ENCODE data around the gene SRPX2.

SRPX2 gene

GRCh38 chrX:100650841-100651240, 6.8 kb downstream of the SRPX2 start:
- DNase-seq = no peak

DNA sequence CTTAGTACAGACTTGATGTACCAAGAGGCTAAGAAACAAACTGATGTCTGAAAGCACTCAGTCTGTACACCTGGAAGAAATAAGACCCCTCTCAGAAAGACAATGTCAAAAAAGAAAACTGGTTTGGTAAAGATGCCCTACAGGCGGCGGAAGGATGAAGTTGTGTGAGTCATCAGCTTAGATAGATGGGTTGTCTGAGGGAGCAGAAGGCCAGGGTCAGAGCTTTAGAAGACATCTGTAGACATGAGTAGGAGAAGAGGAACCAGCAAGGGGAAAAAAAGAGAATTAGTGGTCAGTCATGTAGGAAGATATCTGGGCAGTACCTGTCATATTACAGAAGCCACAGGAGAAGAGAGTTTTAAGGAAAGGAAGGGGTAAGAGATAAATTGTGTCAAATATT, 8.3 kb downstream of the SRPX2 start:
- no peak for DNase-seq

- DNase-seq = peak; percentile 34
Observed at GRCh38 chrX:100654261-100654660, 10.3 kb downstream of the SRPX2 start.

- no peak for DNase-seq
Observed at GRCh38 chrX:100658941-100659381, 15.0 kb downstream of the SRPX2 start.

DNA sequence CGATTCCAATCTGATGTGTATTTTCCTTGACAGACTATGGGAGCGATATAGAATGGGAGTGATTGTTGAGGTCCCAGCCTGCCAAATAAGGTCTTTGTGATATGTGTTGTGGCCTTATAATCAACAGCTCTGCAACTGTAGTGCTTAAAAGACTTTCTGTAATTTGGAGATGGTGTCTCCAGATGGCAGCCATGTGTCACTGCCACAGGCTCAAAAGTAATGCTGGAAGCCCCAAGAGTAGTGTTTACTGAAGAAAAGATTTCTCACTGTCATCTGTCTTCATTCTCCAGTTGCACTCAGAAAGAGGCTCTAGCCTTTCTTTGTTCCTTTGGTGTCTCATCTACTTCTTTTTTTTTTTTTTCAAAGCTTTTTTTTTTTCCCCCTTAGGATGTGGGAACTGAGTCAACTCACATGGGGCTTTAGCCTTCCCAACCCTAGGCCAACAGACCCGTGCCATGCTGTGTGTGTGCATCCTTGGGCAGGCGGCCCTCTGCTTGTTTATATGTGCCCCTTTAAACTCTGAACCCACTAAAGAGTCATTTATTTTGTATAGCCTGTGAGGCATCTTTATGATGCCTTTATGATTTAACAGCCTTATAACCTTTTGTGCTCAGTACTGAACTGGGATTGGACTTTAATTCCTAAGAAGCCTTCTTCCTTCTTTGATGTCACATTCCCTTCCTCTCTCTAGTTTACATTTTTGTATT, 15.6 kb downstream of the SRPX2 start:
- DNase-seq = no peak

GRCh38 chrX:100662170-100662569, 18.2 kb downstream of the SRPX2 start:
- DNase-seq = no peak

DNA sequence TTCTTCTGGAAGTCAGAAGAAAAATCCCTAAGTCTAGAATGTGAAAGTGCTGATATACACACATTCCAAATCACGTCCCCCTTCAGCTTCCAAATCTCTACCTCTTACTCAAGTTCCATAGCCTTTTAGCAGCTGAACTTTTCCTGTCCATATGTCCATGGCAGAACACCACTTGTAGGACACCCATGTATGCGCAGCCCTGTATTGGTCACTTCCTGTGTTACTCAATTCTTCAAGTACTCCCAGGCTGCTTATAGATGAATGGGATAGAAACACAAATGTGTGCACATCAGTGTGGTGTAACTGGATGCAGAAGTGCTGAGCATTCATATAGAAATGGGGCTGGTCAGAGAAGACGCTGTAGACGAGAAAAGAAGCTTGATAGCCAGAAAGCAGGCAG, 18.8 kb downstream of the SRPX2 start:
- DNase-seq = no peak

- no peak for DNase-seq
Observed at GRCh38 chrX:100663642-100664041, 19.6 kb downstream of the SRPX2 start.

DNA sequence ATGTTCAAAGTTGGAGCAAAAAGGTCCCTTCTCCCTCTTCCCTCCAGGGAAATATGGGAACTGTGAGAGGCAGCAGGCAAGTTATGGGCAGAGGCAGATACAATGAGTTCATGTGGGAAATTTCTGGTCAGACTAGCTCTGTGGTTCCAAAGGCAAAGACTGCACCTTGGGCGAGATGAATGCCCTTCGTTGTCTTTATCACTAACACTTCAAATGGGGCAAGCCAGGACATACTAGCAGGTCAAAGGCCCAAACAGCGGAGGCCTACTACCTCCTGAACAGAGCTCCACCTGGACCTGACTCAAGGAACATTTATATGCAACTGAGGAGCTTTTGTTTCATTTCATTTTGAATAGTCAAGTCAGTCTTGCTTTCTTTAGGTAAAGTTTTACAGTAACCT, 29.0 kb downstream of the SRPX2 start:
- no peak for DNase-seq

DNA sequence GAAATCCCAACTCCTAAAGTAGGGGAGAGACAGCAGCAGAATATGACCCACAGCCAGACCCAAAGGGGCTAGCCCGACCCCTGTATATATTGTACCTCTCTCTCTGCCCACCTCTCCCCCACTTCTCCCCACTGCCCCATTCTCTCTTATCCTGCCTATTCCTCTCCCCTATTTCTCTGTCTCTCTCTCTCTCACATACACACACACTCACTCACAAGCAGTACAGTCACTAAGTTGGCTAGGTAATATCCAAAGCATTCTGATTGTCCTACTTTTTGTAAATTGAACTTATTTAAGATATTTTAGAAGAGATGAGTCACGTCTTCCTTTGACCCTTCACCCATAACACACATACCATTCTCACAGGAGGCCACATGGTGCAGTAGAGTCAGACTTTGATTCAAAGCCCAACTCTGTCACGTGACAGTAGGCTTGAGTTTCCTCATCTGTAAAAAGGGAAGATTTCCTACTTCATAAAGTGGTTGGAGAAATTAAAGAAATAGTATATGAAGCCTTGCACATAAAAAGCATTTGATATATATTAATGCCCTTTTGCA, 29.5 kb downstream of the SRPX2 start:
- DNase-seq = peak; percentile 71

- DNase-seq = no peak
Observed at GRCh38 chrX:100674705-100675104, 30.7 kb downstream of the SRPX2 start.

- peak; percentile 33 for DNase-seq
Observed at GRCh38 chrX:100677611-100678181, 33.7 kb downstream of the SRPX2 start.

DNA sequence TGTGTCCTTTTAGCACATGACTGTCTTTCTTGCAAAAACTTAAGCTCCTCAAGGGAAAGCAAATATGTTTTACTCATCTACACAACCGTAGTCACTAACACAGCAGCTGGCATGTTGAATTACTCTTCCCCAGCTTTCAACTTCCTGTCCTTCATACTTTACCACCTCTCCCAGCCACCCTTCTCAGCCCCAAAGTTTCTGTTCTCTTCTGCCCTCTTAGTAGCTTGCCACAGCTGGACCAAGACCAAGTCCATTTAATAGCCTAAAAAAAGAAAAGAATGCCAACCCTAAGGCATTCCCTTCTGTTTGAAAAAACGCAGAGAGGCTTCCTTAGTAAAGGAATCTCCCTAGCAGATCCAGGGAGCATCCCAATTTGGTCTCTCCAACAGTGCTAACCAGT, 36.8 kb downstream of the SRPX2 start:
- peak; percentile 6 for DNase-seq

DNA sequence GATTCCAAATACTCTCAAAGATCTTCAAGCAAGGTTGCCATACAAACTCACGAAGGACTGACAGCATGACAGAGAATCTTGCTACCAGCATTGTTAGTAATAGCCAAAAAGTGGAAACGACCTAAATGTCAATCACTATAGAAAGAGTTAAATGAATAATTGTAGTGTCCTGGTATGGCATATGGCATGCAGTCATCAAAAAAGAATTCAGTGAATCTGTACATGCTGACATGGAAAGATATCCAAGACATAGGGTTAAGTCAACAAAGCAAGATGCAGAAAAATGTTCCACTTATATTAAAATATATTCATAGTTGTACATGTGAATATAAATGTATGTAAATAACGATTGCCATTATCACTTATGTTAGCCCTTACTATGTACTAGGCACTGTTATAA, 37.6 kb downstream of the SRPX2 start:
- peak; percentile 28 for DNase-seq

- DNase-seq = no peak
Observed at GRCh38 chrX:100682939-100683338, 38.9 kb downstream of the SRPX2 start.

DNA sequence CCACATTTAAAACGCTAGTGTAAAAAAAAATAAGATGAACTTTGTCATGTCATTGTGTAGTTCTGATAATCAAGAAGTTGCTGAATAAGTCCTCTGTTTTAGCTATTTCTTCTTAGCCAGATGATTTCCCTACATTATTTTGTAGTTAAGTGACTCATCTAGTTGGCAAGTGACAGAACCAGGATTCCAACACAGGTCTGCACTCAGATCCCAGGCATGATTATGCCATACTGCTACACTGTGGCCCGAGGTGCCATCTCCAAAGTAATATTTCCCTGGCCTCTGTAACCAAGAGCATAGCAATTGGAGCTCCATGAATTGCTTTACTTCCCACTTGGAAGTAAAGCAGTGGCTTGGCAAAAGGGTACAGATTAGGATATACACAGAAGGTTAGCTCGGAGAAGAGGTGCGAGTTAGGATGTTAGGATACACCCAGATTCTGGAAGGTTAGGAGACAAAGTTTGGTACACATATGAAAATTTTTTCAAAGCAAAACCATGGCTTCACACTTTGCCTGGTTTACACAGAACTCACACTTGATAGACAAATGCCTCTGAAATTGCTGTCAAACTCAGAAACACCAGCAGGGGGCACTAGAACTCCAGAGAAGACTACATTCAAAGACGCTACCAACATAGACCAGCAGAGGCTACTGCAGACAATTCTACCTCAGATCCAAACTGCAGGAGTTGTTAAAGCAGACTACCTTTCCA, 41.4 kb downstream of the SRPX2 start:
- DNase-seq = peak; percentile 66

GRCh38 chrX:100685997-100686305, 42.0 kb downstream of the SRPX2 start:
- DNase-seq = no peak

DNA sequence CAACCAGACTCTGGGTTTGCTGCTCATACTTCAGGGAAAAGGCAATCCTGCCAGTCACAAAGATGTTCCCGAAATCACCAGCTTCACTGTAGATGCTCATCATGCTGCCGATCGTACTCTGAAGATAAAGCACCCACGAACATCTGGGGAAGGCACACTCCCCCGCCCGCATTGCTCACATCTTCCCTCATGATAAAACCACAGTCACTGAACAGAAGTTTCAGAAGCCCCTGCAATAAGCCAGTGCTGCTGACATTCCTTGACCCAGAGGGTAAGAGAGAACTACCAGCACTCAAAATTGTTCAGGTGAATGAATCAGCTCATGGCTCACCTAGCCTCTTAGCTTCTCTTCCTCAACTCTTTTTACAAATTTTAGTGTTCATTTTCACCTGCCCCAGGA, 43.1 kb downstream of the SRPX2 start:
- no peak for DNase-seq

DNA sequence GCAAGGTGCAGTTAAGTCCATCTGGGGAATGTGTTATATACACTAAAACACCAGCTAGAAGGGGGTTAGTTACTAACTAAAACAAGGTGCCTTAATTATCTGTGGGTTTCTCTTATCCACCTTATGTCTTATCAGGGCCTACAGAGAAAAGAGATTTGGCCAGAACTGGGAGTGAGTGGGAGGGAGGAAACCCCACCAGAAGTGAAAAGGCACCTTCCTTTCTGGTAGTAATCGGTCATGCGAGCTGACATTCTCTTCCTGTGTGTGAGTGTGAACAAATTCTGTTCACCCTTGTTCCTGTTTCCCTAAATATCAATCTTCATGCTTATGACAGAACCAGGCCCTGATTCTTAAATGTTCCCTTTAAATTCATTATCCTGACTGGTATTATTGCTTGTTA, 43.5 kb downstream of the SRPX2 start:
- DNase-seq = no peak

DNA sequence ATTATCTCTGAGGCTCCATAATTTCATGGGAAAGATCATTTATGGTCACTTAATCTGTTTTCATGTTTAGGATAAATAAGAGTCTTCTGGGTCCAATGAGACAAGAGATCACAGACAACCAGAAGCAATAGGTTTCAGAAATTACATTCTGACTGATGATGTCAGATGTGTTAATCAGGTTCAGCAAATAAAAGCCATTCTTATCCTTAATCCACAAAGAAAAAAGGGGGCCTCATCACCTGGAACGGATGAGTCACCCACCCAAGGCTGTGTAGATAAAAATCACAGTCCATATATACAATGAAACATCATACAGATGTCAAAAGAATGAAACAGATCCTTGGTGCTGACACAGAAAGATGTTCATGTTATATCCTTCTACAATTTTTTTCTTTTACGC, 51.3 kb downstream of the SRPX2 start:
- DNase-seq = peak; percentile 2

DNA sequence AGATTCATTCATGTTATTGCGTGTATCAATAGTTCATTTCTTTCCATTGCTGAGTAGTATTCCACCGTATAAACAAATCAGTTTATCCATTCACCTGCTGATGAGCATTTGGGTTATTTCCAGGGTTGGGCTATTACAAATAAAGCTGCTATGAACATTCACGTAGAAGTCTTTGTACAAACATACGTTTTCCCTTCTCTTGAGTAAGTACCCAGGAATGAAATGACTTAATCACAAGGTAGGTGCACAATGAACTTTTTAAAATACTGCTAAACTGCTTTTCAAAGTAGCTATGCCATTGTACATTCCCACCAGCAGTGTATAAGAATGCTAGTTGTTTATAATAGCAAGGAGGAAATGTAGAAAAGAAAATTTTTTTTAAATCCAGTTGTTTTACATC, 52.0 kb downstream of the SRPX2 start:
- DNase-seq = no peak

DNA sequence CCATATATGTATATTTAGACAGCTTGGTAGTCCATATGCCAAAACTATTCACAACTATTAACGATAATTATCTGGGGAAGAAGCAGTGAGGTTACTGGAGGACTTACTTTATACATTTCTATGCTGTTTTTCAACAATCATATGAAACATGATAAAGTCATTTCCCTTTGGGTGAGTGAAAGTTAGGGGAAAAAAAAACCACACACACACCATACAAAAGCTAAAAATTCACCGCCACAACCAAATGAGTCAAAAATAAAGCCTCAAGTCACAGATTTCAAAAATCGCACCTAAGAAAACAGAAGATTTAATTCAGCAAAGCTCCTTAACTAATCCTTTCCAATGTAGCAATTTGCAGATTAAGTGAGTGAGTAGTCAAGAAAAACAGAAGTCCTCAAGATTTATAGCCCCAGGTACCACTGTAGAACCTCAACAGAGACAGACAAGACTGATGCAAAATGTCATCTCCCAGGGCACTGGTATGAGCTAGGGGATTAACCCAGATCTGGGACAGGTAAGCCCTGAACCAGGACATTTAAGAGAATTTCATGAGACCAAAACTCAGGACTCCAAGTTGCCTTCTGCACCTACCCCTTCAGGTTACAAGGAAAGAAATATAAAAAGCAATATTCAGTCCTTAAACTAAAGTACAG, 52.8 kb downstream of the SRPX2 start:
- no peak for DNase-seq

GRCh38 chrX:100698551-100698950, 54.6 kb downstream of the SRPX2 start:
- no peak for DNase-seq

DNA sequence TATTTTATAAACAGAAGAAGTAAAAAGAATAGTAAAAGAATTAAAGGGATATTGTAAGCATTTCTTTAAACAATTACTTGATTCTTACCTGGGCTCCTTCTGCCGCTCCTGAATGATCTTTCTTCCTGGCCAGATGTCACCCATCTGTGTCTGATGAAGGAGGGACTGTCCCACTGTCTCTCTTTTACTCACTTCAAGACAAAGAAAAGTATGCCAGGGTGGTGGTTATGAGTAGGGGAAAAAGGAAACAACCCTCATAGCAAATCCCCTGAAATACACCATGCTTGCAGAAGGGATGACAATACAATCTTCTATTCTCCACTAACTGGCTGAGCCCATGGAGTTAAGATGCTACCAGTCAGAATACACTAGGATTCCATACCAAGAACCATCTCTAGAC, 56.8 kb downstream of the SRPX2 start:
- DNase-seq = no peak

All from fibroblast of skin of right biceps (primary cell).